H1 (cell line): ENCODE data around the gene F5. TPM values are rescaled to one million over a fixed set of nuclear protein-coding genes. Genes with fewer than 3 reads are reported as not detected.

Experiments used
- CTCF ChIA-PET: fragments of 300-600 bp; sonication (Branson Sonifier 250); formaldehyde crosslinking; loops from one replicate; lab custom pipeline; 2021; ENCODE audit not compliant: partially characterized antibody; lab: Charles Lee
- POLR2A ChIA-PET: fragments of 300-600 bp; sonication (Branson Sonifier 250); formaldehyde crosslinking; loops from one replicate; lab custom pipeline; 2021; ENCODE audit warnings: inconsistent platforms; ENCODE audit not compliant: partially characterized antibody; lab: Charles Lee
- DNase-seq, 2 experiments: peaks; one replicate each; pipeline versions ENCODE4 v3.0.0 to v3.0.0-alpha.2; 2010 to 2022; ENCODE audit warnings: low spot score in 2 of 2, low read depth in 1 of 2, mixed read lengths in 1 of 2
- FAIRE-seq: peaks from 2 replicates; lab custom pipeline; 2011; peaks lifted over from hg19 to GRCh38; lab: Jason Lieb, UNC
- H2AFZ ChIP-seq: 2 replicates; pipeline ENCODE4 v1.8.1; 2012; ENCODE audit warnings: low read length, inconsistent platforms
- H2AK5ac ChIP-seq: 2 replicates; pipeline ENCODE4 v1.6.1; 2013; ENCODE audit warnings: low read depth, low read length
- H2BK120ac ChIP-seq: replicated peaks from 2 replicates; pipeline ENCODE3; 2013; ENCODE audit warnings: low read depth, low read length, inconsistent platforms
- H2BK12ac ChIP-seq: 2 replicates; pipeline ENCODE4 v1.6.1; 2013; ENCODE audit warnings: low read depth, low read length
- H2BK15ac ChIP-seq: 2 replicates; pipeline ENCODE4 v1.6.1; 2013; ENCODE audit warnings: low read length
- H2BK20ac ChIP-seq: 2 replicates; pipeline ENCODE4 v1.6.1; 2013; ENCODE audit warnings: low read length
- H2BK5ac ChIP-seq: 2 replicates; pipeline ENCODE4 v1.6.1; 2013; ENCODE audit warnings: low read depth, low read length
- H3K14ac ChIP-seq: 2 replicates; pipeline ENCODE4 v1.6.1; 2013; ENCODE audit warnings: inconsistent platforms; ENCODE audit not compliant: insufficient read length
- H3K18ac ChIP-seq: 2 replicates; pipeline ENCODE4 v1.6.1; 2013; ENCODE audit warnings: low read length; ENCODE audit errors: extremely low read depth
- H3K23ac ChIP-seq: 2 replicates; pipeline ENCODE4 v1.6.1; 2013; ENCODE audit warnings: inconsistent platforms; ENCODE audit not compliant: insufficient read length
- H3K23me2 ChIP-seq: 2 replicates; pipeline ENCODE4 v1.6.1; 2013; ENCODE audit warnings: low read depth, low read length
- H3K27ac ChIP-seq: 2 replicates; pipeline ENCODE4 v1.6.1; 2011; ENCODE audit warnings: low read depth, low read length, inconsistent platforms
- H3K27me3 ChIP-seq, 4 experiments: replicated peaks in 1 of 4; 1 replicate in 1 of 4; 2 replicates in 3 of 4; pipeline versions ENCODE4 v1.6.1 to v1.8.1; 2011 to 2013; ENCODE audit warnings: low read length in 3 of 4, mild to moderate bottlenecking in 3 of 4, inconsistent platforms in 2 of 4, mixed read lengths in 2 of 4, moderate library complexity in 1 of 4; ENCODE audit not compliant: control insufficient read depth in 3 of 4, insufficient read depth in 3 of 4; ENCODE audit errors: extremely low read depth in 1 of 4
- H3K36me3 ChIP-seq, 4 experiments: 2 replicates each; pipeline versions ENCODE4 v1.6.1 to v1.8.1; 2011 to 2013; ENCODE audit warnings: mild to moderate bottlenecking in 4 of 4, low read length in 3 of 4, moderate library complexity in 2 of 4, control low read depth in 1 of 4, inconsistent platforms in 1 of 4; ENCODE audit not compliant: insufficient read depth in 4 of 4, control insufficient read depth in 2 of 4
- H3K4ac ChIP-seq: replicated peaks from 2 replicates; pipeline ENCODE3; 2013; ENCODE audit warnings: low read length, low read depth, mixed read lengths, inconsistent platforms; ENCODE audit not compliant: insufficient read length
- H3K4me1 ChIP-seq, 4 experiments: replicated peaks in 1 of 4; 1 replicate in 1 of 4; 2 replicates in 3 of 4; pipeline versions ENCODE4 v1.6.1 to v1.8.1; 2011 to 2013; ENCODE audit warnings: low read length in 3 of 4, inconsistent platforms in 2 of 4, mixed read lengths in 1 of 4; ENCODE audit not compliant: insufficient read depth in 4 of 4, control insufficient read depth in 3 of 4
- H3K4me2 ChIP-seq, 2 experiments: 2 replicates each; pipeline versions ENCODE4 v1.6.1 to v1.8.1; 2011 to 2013; ENCODE audit warnings: low read depth in 2 of 2, low read length in 2 of 2, control low read depth in 1 of 2, inconsistent platforms in 1 of 2, mild to moderate bottlenecking in 1 of 2; ENCODE audit not compliant: insufficient read depth in 1 of 2
- H3K4me3 ChIP-seq, 4 experiments: fragments of 200-600, 300-600 bp in 1 of 4; sonication (generic), shearing (Covaris generic), sonication (Bioruptor Twin) in 1 of 4; 2 replicates each; pipeline versions ENCODE4 v1.5.1 to v1.8.1; 2011 to 2016; ENCODE audit warnings: low read length in 4 of 4, low read depth in 3 of 4, control low read depth in 2 of 4, inconsistent platforms in 2 of 4, mild to moderate bottlenecking in 2 of 4, mixed read lengths in 1 of 4, moderate library complexity in 1 of 4; ENCODE audit not compliant: insufficient read depth in 2 of 4; ENCODE audit errors: extremely low read depth in 1 of 4
- H3K56ac ChIP-seq: replicated peaks from 2 replicates; pipeline ENCODE3; 2013; ENCODE audit warnings: low read depth, mild to moderate bottlenecking, mixed read lengths, low read length, inconsistent platforms; ENCODE audit not compliant: insufficient read length
- H3K79me1 ChIP-seq: 2 replicates; pipeline ENCODE4 v1.6.1; 2013; ENCODE audit warnings: low read depth, low read length, control low read depth
- H3K79me2 ChIP-seq, 2 experiments: 2 replicates each; pipeline versions ENCODE4 v1.6.1 to v1.8.1; 2012 to 2013; ENCODE audit warnings: low read length in 2 of 2, mild to moderate bottlenecking in 2 of 2, inconsistent platforms in 1 of 2; ENCODE audit not compliant: insufficient read depth in 2 of 2, control insufficient read depth in 1 of 2
- H3K9ac ChIP-seq, 4 experiments: replicated peaks in 1 of 4; 1 replicate in 1 of 4; 2 replicates in 3 of 4; pipeline versions ENCODE4 v1.6.1 to v1.8.1; 2011 to 2013; ENCODE audit warnings: low read depth in 3 of 4, low read length in 3 of 4, control low read depth in 2 of 4, mild to moderate bottlenecking in 2 of 4, moderate library complexity in 2 of 4, inconsistent platforms in 1 of 4; ENCODE audit errors: extremely low read depth in 1 of 4
- H3K9me3 ChIP-seq, 2 experiments: 2 replicates each; pipeline versions ENCODE4 v1.6.1 to v1.8.1; 2012 to 2013; ENCODE audit warnings: mild to moderate bottlenecking in 2 of 2, moderate library complexity in 2 of 2, control low read depth in 1 of 2, inconsistent platforms in 1 of 2, low read depth in 1 of 2, low read length in 1 of 2, mixed read lengths in 1 of 2; ENCODE audit not compliant: insufficient read depth in 2 of 2
- H4K20me1 ChIP-seq, 2 experiments: replicated peaks in 1 of 2; 2 replicates each; pipeline versions ENCODE3 to v1.8.1; 2011 to 2013; ENCODE audit warnings: inconsistent platforms in 2 of 2, low read length in 2 of 2, mild to moderate bottlenecking in 1 of 2; ENCODE audit not compliant: insufficient read depth in 2 of 2, control insufficient read depth in 1 of 2
- H4K5ac ChIP-seq: 2 replicates; pipeline ENCODE4 v1.6.1; 2013; ENCODE audit warnings: low read length, low read depth, mixed read lengths, inconsistent platforms; ENCODE audit not compliant: insufficient read length
- H4K8ac ChIP-seq: 2 replicates; pipeline ENCODE4 v1.8.0; 2013; ENCODE audit warnings: mild to moderate bottlenecking, moderate library complexity, low read length, inconsistent platforms; ENCODE audit not compliant: insufficient read depth; ENCODE audit errors: extremely low read depth
- H4K91ac ChIP-seq: replicated peaks from 2 replicates; pipeline ENCODE3; 2013; ENCODE audit warnings: low read length, mixed read lengths, inconsistent platforms; ENCODE audit not compliant: insufficient read length
- ASH2L ChIP-seq: fragments of 200-600, 300-600 bp; sonication (generic); IDR thresholded peaks from one replicate; pipeline ENCODE4 v1.7.1; 2017; ENCODE audit warnings: low read length
- BCL11A ChIP-seq, 2 experiments: IDR thresholded peaks; one replicate each; pipeline ENCODE4 v1.6.1; 2011; ENCODE audit warnings: low read depth in 2 of 2, low read length in 2 of 2, mild to moderate bottlenecking in 2 of 2
- BRCA1 ChIP-seq: IDR thresholded peaks from 2 replicates; pipeline ENCODE4 v1.6.1; 2012; ENCODE audit warnings: low read depth, low read length, improper control_type of control experiment
- CBX8 ChIP-seq: fragments of 300-800, 300-1000 bp; sonication (generic); IDR thresholded peaks from 2 replicates; pipeline ENCODE4 v1.7.1; 2016; ENCODE audit warnings: low read depth, low read length, borderline replicate concordance
- KDM1A ChIP-seq: fragments of 200-600, 300-600 bp; sonication (generic); IDR thresholded peaks from 2 replicates; pipeline ENCODE4 v1.7.1; 2016; ENCODE audit warnings: mild to moderate bottlenecking, low read length, borderline replicate concordance
- KDM4A ChIP-seq: IDR thresholded peaks from one replicate; pipeline ENCODE4 v1.7.1; 2012; ENCODE audit warnings: low read depth, mild to moderate bottlenecking, moderate library complexity, low read length, inconsistent platforms; ENCODE audit not compliant: severe bottlenecking
- TBP ChIP-seq: IDR thresholded peaks from 2 replicates; pipeline ENCODE4 v1.6.1; 2011; ENCODE audit warnings: low read depth, low read length, improper control_type of control experiment
- whole genome bisulfite sequencing, 2 experiments: shearing (Covaris generic) in 1 of 2; methylation state at CpG; one replicate each; pipeline versions ENCODE4 v1.1.6 to v1.1.7; 2013 to 2015; ENCODE audit warnings: low lambda C conversion rate in 2 of 2, mixed read lengths in 2 of 2, inconsistent platforms in 1 of 2, low coverage in 1 of 2, missing lambda C conversion rate in 1 of 2; ENCODE audit not compliant: insufficient replicate concordance in 2 of 2, insufficient coverage in 1 of 2, insufficient read length in 1 of 2; ENCODE audit errors: extremely low coverage in 1 of 2, missing lambda C conversion rate in 1 of 2; 5-methylcytosine and 5-hydroxymethylcytosine counted together
- polyA plus RNA-seq, 7 experiments: library from polyadenylated mRNA; depleted of rRNA in 3 of 7; stranded (reverse) in 5 of 7; unstranded in 2 of 7; fragments of >200 nt in 5 of 7; fragments of 200-250 nt in 2 of 7; gene quantifications; 1 replicate in 5 of 7; 2 replicates in 1 of 7; 4 replicates in 1 of 7; pipeline versions ENCODE4 v1.2.1 to v1.2.3, GENCODE V29; 2011 to 2013; ENCODE audit warnings: missing spikeins in 2 of 7, mixed read lengths in 2 of 7
- total RNA-seq: library from RNA; stranded (reverse); fragmentation: NEBNext Ultra II Directional; extraction: Animal tissue kit (Norgen Biotek cat#: 25700); gene quantifications from 2 replicates; pipeline ENCODE4 v1.2.1, GENCODE V29; 2021

Gene F5
- total and polyA plus RNA-seq, 2 of the 8 experiments (the other 6 are each of a cell fraction or from before 2014, with no cell fraction given) = 0.04 to 0.06 TPM

DNA sequence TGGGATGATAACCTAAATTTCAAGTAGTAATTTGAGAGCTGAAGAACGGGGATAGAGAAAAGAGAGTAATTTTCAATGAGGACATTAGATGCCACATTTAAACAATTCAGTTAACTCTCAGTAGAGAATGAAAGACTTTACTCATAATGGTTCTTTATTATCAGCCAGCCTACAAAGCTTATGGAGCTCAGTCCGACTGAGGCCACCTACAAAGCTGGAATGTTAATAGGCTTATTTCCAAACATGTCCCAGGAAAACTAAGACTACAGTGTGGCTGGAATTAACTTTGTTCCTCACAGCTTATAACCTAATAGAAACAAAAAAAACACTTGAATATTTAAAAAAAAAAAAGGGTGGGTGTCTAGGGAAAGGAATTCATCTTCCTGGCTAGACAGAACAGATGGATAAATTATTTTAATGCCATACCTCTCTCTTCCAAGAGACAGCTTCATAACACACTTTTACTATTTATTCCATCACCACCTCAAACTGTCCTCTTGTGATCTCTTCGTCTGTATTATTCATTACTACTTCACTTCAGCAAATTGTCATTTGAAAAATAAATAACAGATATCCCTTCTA, 110.4 kb downstream of the F5 start:
- Histone ChIP-seq H3K14ac (no peak overlapping the region), H3K9ac (no peak overlapping the region), H4K20me1 (peaks cover 1 to 2% of the 10 kb centered on the region in 2 experiments), H3K18ac (no peak overlapping the region), H2BK15ac (no peak overlapping the region), H3K4ac (no peak overlapping the region), H3K4me2 (no peak overlapping the region), H4K8ac (no peak overlapping the region), H3K27me3 (no peaks in the 10 kb centered on the region), H2BK20ac (no peak overlapping the region), H3K79me2 (peaks cover 0 to 44% of the 10 kb centered on the region in 2 experiments; a peak in 3 of 4 replicates), H4K5ac (no peak overlapping the region), H3K23me2 (no peaks in the 10 kb centered on the region), H3K4me1 (peaks cover 0 to 14% (median 6%) of the 10 kb centered on the region in 4 experiments; a peak in 4 of 7 replicates), H3K23ac (no peak overlapping the region), H3K4me3 (no peak overlapping the region), H3K36me3 (peaks cover 2 to 10% (median 7%) of the 10 kb centered on the region in 4 experiments; a peak in 5 of 8 replicates), H3K27ac (no peak overlapping the region), H3K56ac (no peak overlapping the region), H3K79me1 (peaks cover 4% of the 10 kb centered on the region; the same call in 1 of the 2 replicates), H3K9me3 (no peaks in the 10 kb centered on the region), H4K91ac (no peak overlapping the region), H2BK120ac (no peak overlapping the region), H2BK5ac (no peak overlapping the region), H2BK12ac (no peak overlapping the region), H2AFZ (no peak overlapping the region), H2AK5ac (no peak overlapping the region)
- 86% methylated on average over 3 of the region's 3 CpGs; no CpG with 5 or more reads in 1 of the 2 experiments for WGBS, 2 experiments
- POLR2A ChIA-PET = interaction anchor here (0.8 kb wide), 1 partner anchor 11 kb away, joined by 4 read pairs; no protein-coding TSS in a partner anchor
- FAIRE-seq = no peak
- CTCF ChIA-PET = interaction anchor here (0.6 to 3.0 kb wide), 3 partner anchors 10 to 68 kb away, joined by 3 to 10 read pairs (median 3); no protein-coding TSS in a partner anchor
- TF ChIP-seq KDM4A = no peak
- TF ChIP-seq KDM1A = no peak
- TF ChIP-seq BCL11A (IDR thresholded peaks at IDR 0.05; ENCODE audit: low read depth in 2 of 2, low read length in 2 of 2) = no peak
- TF ChIP-seq CBX8 = no peak
- TF ChIP-seq ASH2L = no peak
- no peak for TF ChIP-seq TBP
- no peak for TF ChIP-seq BRCA1
- DNase-seq = no peak
